Measurements from ENCODE around the gene ZNF513.

DNA sequence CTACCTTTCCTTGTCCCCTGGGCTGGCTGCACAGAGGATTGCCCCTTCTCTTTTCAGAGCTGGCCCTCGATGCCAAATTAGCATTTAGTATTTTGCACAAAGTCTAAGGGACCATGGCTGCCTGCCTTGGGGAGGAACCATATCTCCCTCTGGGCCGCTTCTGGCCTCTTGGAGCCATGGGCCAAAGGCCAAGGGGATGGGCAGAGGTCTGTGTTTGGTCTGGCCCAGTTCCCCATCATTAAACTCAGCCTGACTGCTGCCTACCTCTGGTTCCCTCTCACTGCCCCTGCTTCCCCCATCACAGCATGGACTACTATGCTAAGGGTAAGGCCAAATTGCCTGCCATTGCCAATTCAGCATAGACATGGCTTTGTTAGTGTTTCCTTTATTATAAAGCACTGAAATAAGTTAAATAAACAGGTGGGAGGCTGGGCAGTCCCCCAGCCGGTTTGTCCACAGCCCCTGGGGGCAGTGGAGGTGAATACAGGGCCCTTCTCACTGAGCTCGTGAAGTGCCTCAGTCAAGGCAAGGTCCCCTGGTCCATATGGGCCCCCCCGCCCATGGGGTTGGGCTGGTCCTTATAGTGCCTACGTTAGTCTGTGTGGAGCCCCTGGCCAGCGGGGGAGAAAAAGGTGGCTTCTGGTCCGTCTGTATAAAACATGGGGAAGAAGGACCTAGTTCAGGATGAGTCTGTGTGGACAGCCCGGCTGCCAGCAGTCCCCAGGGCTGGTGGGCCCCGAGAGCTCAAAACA lies 3.5 kb downstream of the ZNF513 start:
- TF ChIP-seq, protein P1, sequence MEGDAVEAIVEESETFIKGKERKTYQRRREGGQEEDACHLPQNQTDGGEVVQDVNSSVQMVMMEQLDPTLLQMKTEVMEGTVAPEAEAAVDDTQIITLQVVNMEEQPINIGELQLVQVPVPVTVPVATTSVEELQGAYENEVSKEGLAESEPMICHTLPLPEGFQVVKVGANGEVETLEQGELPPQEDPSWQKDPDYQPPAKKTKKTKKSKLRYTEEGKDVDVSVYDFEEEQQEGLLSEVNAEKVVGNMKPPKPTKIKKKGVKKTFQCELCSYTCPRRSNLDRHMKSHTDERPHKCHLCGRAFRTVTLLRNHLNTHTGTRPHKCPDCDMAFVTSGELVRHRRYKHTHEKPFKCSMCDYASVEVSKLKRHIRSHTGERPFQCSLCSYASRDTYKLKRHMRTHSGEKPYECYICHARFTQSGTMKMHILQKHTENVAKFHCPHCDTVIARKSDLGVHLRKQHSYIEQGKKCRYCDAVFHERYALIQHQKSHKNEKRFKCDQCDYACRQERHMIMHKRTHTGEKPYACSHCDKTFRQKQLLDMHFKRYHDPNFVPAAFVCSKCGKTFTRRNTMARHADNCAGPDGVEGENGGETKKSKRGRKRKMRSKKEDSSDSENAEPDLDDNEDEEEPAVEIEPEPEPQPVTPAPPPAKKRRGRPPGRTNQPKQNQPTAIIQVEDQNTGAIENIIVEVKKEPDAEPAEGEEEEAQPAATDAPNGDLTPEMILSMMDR (IDR thresholded peaks at IDR 0.05) = no peak
- TF ChIP-seq POLR2AphosphoS5 (IDR thresholded peaks at IDR 0.05) (no peak), POLR2A (IDR thresholded peaks at IDR 0.05) (no peak)

All from suprapubic skin (tissue), 4 donors.